Hepatocyte (in vitro differentiated cells): ENCODE results near the gene BCCIP. TPM values are rescaled to one million over a fixed set of nuclear protein-coding genes. Genes with fewer than 3 reads are reported as not detected.

ENCODE experiments used
- DNase-seq: peaks from one replicate; pipeline ENCODE4 v3.0.0-alpha.2; 2016; ENCODE audit warnings: low spot score
- H2AFZ ChIP-seq: fragments of 200-600 bp; sonication (generic); 2 replicates; pipeline ENCODE4 v1.6.0; 2016; ENCODE audit warnings: antibody characterized with exemption, mild to moderate bottlenecking
- H3K27ac ChIP-seq: fragments of 200-600 bp; sonication (generic); 2 replicates; pipeline ENCODE4 v1.5.1; 2016; ENCODE audit warnings: mild to moderate bottlenecking
- H3K27me3 ChIP-seq: fragments of 200-600 bp; sonication (generic); 2 replicates; pipeline ENCODE4 v1.6.1; 2016
- H3K36me3 ChIP-seq: fragments of 200-600 bp; sonication (generic); replicated peaks from 2 replicates; pipeline ENCODE4 v1.5.1; 2016; ENCODE audit warnings: low read depth; ENCODE audit not compliant: insufficient read depth
- H3K4me1 ChIP-seq: fragments of 200-600 bp; sonication (generic); 2 replicates; pipeline ENCODE4 v1.5.1; 2016; ENCODE audit warnings: mild to moderate bottlenecking, moderate library complexity; ENCODE audit not compliant: insufficient read depth
- H3K4me2 ChIP-seq: fragments of 200-600 bp; sonication (generic); 2 replicates; pipeline ENCODE4 v1.6.0; 2016
- H3K4me3 ChIP-seq: fragments of 200-600 bp; sonication (generic); 2 replicates; pipeline ENCODE4 v1.5.1; 2016; ENCODE audit warnings: mild to moderate bottlenecking
- H3K79me2 ChIP-seq: fragments of 200-600 bp; sonication (generic); 2 replicates; pipeline ENCODE4 v1.6.0; 2017; ENCODE audit warnings: mild to moderate bottlenecking
- H3K9me2 ChIP-seq: fragments of 200-600 bp; sonication (generic); replicated peaks from 2 replicates; pipeline ENCODE4 v1.6.0; 2017; ENCODE audit warnings: mild to moderate bottlenecking; ENCODE audit not compliant: insufficient read depth
- H3K9me3 ChIP-seq: fragments of 200-600 bp; sonication (generic); 2 replicates; pipeline ENCODE4 v1.5.1; 2016; ENCODE audit warnings: low read depth, mild to moderate bottlenecking
- H4K20me1 ChIP-seq: fragments of 200-600 bp; sonication (generic); 2 replicates; pipeline ENCODE4 v1.6.0; 2016; ENCODE audit warnings: mild to moderate bottlenecking; ENCODE audit not compliant: insufficient read depth, poor library complexity, severe bottlenecking
- EZH2 ChIP-seq: fragments of 200-600 bp; sonication (generic); IDR thresholded peaks from 2 replicates; pipeline ENCODE4 v1.6.1; 2016; ENCODE audit warnings: antibody characterized with exemption, mild to moderate bottlenecking, borderline replicate concordance
- EZH2phosphoT487 ChIP-seq: fragments of 200-600 bp; sonication (generic); IDR thresholded peaks from one replicate; pipeline ENCODE4 v1.6.1; 2018; ENCODE audit warnings: antibody characterized with exemption, mild to moderate bottlenecking, low read depth, moderate library complexity; ENCODE audit not compliant: unreplicated experiment, severe bottlenecking
- WGBS: methylation state at CpG from one replicate; pipeline ENCODE4 v1.1.6; 2016; ENCODE audit warnings: low lambda C conversion rate; ENCODE audit errors: missing lambda C conversion rate; 5-methylcytosine and 5-hydroxymethylcytosine counted together
- polyA plus RNA-seq: library from polyadenylated mRNA; unstranded; fragments of >200 nt; fragmentation: Nextera tagmentation; extraction: Ambion mirVana; gene quantifications from 2 replicates; pipeline ENCODE4 v1.2.1, GENCODE V29; 2016
- total RNA-seq: library from RNA; depleted of rRNA; stranded (reverse); fragments of >200 nt; gene quantifications from 2 replicates; pipeline ENCODE4 v1.2.3, GENCODE V29; 2014
- TF ChIP-seq, protein P1 (sequence below): fragments of 200-600 bp; sonication (generic); IDR thresholded peaks from 2 replicates; pipeline ENCODE4 v1.5.1; 2016; ENCODE audit warnings: antibody characterized with exemption, mild to moderate bottlenecking; ENCODE audit not compliant: poor library complexity

BCCIP gene
- total and polyA plus RNA-seq, 2 experiments from 2014 or later = 45.0 to 63.2 TPM

DNA sequence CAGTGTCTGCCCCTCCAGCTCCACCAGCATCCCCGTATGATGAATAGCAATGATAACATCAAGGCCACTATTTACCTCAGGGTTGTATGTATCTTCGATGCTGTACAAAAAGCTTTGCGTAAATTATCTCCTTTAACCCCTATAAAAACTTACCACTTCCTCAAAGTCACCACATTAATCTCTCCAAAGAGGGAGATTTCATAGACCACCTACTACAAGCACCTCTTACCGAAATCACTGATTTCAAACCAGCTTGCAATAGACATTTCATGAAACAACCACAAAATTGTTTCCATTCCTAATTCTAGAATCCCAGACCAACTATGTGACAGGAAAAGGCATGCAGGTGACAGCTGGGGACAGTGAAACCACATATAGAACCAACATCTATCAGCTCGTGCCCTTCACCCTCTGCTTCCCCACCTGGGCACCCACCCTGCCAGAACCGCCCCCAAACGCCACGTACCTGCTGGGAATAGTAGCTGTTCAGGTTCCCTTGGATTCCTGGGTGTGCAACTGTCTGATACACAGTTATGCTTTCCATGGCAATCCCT, 27.6 kb upstream of the BCCIP start:
- no peak overlapping the region for H3K4me2 ChIP-seq
- H3K4me1 ChIP-seq = peaks cover 4% of the 10 kb centered on the region
- H2AFZ ChIP-seq = no peak overlapping the region
- no peak overlapping the region for H3K4me3 ChIP-seq
- H3K9me3 ChIP-seq = no peaks in the 10 kb centered on the region
- no peaks in the 10 kb centered on the region for H3K9me2 ChIP-seq
- H3K27ac ChIP-seq = no peak overlapping the region
- DNase-seq = no peak
- no peaks in the 10 kb centered on the region for H3K79me2 ChIP-seq
- 80% methylated on average over 8 of the region's 8 CpGs for WGBS
- H4K20me1 ChIP-seq = no peaks in the 10 kb centered on the region
- H3K27me3 ChIP-seq = no peaks in the 10 kb centered on the region
- no peaks in the 10 kb centered on the region for H3K36me3 ChIP-seq
- TF ChIP-seq, protein P1, sequence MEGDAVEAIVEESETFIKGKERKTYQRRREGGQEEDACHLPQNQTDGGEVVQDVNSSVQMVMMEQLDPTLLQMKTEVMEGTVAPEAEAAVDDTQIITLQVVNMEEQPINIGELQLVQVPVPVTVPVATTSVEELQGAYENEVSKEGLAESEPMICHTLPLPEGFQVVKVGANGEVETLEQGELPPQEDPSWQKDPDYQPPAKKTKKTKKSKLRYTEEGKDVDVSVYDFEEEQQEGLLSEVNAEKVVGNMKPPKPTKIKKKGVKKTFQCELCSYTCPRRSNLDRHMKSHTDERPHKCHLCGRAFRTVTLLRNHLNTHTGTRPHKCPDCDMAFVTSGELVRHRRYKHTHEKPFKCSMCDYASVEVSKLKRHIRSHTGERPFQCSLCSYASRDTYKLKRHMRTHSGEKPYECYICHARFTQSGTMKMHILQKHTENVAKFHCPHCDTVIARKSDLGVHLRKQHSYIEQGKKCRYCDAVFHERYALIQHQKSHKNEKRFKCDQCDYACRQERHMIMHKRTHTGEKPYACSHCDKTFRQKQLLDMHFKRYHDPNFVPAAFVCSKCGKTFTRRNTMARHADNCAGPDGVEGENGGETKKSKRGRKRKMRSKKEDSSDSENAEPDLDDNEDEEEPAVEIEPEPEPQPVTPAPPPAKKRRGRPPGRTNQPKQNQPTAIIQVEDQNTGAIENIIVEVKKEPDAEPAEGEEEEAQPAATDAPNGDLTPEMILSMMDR = no peak
- TF ChIP-seq EZH2phosphoT487 (no peak), EZH2 (no peak)

DNA sequence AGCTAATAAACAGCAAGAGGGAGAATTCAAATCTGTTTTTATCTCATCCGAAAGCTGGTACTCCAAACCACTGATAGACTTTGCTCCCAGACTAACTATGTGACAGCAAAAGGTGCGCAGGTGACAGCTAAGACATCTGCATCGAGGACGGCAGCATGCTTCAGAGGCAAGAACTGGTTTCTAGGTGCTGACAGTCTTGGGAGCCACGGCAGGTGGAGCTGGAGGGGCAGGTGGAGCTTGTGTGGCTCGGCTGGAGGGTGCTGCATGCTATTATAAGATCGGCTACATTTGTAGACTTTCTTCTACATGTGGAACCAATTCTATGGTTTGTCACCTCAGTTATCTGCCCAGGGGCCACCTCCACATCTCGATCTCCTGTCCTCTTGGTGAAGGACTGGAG, 25.9 kb upstream of the BCCIP start:
- TF ChIP-seq, protein P1 = no peak
- no peak for TF ChIP-seq EZH2
- TF ChIP-seq EZH2phosphoT487 = no peak
- Histone ChIP-seq H3K9me2 (no peaks in the 10 kb centered on the region), H3K27ac (no peak overlapping the region), H3K9me3 (no peaks in the 10 kb centered on the region), H3K79me2 (no peaks in the 10 kb centered on the region), H3K36me3 (no peaks in the 10 kb centered on the region), H4K20me1 (no peaks in the 10 kb centered on the region), H3K27me3 (no peaks in the 10 kb centered on the region), H3K4me2 (no peak overlapping the region), H3K4me1 (peaks cover 4% of the 10 kb centered on the region), H3K4me3 (no peak overlapping the region), H2AFZ (no peak overlapping the region)
- WGBS = 86% methylated on average over 8 of the region's 8 CpGs
- DNase-seq = no peak

DNA sequence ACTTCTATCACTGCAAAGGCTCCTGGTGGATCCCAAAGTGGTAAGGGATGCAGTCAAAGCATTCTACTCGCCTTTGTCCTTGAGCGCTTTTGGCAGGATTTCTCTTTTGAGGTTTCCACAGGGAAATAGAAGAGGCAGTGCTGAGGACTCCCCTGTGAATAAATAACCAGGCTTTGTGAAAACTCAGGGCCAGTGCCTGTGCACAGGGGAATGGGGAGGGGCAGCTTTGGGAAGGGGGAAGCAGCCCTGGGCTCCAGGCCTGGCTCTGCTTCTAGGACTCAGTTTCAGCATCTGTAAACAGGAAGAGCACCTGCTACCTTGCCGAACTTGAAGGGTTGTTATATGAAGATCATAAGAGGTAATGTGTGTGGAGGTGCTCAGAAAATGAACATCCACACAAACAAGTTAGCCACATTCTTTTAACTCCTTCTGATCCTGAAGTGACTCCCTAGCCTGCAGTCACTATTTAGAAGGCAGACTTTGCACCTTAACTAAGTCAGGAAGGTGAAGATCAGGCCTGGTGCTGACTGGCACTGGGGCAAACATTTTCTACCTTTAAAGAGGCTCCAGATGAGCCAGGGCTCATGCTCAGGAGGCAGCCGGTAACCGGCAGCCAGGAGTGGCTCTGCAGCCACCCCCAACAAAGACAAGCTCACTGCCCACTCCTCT, 25.2 kb upstream of the BCCIP start:
- TF ChIP-seq, protein P1 = no peak
- TF ChIP-seq EZH2 (no peak), EZH2phosphoT487 (no peak)
- H3K4me3 ChIP-seq = no peak overlapping the region
- H3K9me3 ChIP-seq = no peaks in the 10 kb centered on the region
- 64% methylated on average over 5 of the region's 5 CpGs for WGBS
- H2AFZ ChIP-seq = no peak overlapping the region
- no peak for DNase-seq
- H3K79me2 ChIP-seq = no peaks in the 10 kb centered on the region
- no peaks in the 10 kb centered on the region for H3K36me3 ChIP-seq
- no peaks in the 10 kb centered on the region for H3K27me3 ChIP-seq
- H3K4me2 ChIP-seq = no peak overlapping the region
- no peaks in the 10 kb centered on the region for H3K9me2 ChIP-seq
- H3K27ac ChIP-seq = no peak overlapping the region
- no peaks in the 10 kb centered on the region for H4K20me1 ChIP-seq
- H3K4me1 ChIP-seq = peaks cover 4% of the 10 kb centered on the region
